Measurements from ENCODE around the gene TMEM115. TPM values are rescaled to one million over a fixed set of nuclear protein-coding genes. Genes with fewer than 3 reads are reported as not detected.

TMEM115 gene
- total and polyA plus RNA-seq, 2 of the 13 experiments (the other 11 are each of a cell fraction or from before 2014, with no cell fraction given), result 22.1 to 30.7 TPM

GRCh38 chr3:50321336-50322114 is 37.8 kb downstream of the TMEM115 start (continued):
- TF ChIP-seq NFAT5 (CRISPR knock-in tag; IDR thresholded peaks at IDR 0.05) (no peak), TMF1 (CRISPR knock-in tag; IDR thresholded peaks at IDR 0.05; ENCODE audit: low read depth) (no peak), SATB2 (CRISPR knock-in tag; IDR thresholded peaks at IDR 0.05) (no peak), GLI4 (CRISPR knock-in tag; IDR thresholded peaks at IDR 0.05; ENCODE audit: borderline replicate concordance) (no peak), FOXK1 (CRISPR knock-in tag; IDR thresholded peaks at IDR 0.05; ENCODE audit: borderline replicate concordance, low read depth) (peak; percentile 45; the same call in 1 of the 2 replicates), ZNF576 (CRISPR knock-in tag; IDR thresholded peaks at IDR 0.05) (no peak), SP1 (IDR thresholded peaks at IDR 0.05) (no peak), SP1 (CRISPR knock-in tag; IDR thresholded peaks at IDR 0.05) (peak; percentile 83; the same call in 1 of the 2 replicates), ZNF17 (CRISPR knock-in tag; IDR thresholded peaks at IDR 0.05) (no peak), WIZ (CRISPR knock-in tag; IDR thresholded peaks at IDR 0.05) (no peak), ZNF784 (CRISPR knock-in tag; IDR thresholded peaks at IDR 0.05; ENCODE audit: borderline replicate concordance) (peak; percentile 77; the same call in 1 of the 2 replicates), NR3C1 (CRISPR knock-in tag; IDR thresholded peaks at IDR 0.05) (no peak), ZUFSP (CRISPR knock-in tag; IDR thresholded peaks at IDR 0.05; ENCODE audit: borderline replicate concordance) (no peak), ZBTB4 (CRISPR knock-in tag; IDR thresholded peaks at IDR 0.05; ENCODE audit: borderline replicate concordance) (no peak), THRA (CRISPR knock-in tag; IDR thresholded peaks at IDR 0.05; ENCODE audit: borderline replicate concordance) (peak; percentile 92; the same call in 1 of the 2 replicates), ZBTB7B (CRISPR knock-in tag; IDR thresholded peaks at IDR 0.05) (peak; percentile 73)

Measured in HepG2 (cell line).